Adrenal gland (tissue), 5 donors: ENCODE measurements around the gene CNKSR2.

Source experiments
- CTCF ChIP-seq, 6 experiments: fragments of 450-650 bp in 4 of 6; fragments of 200-600 bp in 2 of 6; sonication (generic) in 1 of 6; IDR thresholded peaks; 1 replicate in 5 of 6; 2 replicates in 1 of 6; pipeline versions ENCODE4 v1.5.1 to v1.8.0; 2016 to 2021; ENCODE audit warnings: antibody characterized with exemption in 6 of 6, mild to moderate bottlenecking in 2 of 6, moderate library complexity in 1 of 6
- POLR2A ChIP-seq, 2 donors: fragments of 450-650 bp; IDR thresholded peaks; one replicate each; pipeline ENCODE4 v1.6.1; 2017; ENCODE audit warnings: antibody characterized with exemption in 2 of 2, mild to moderate bottlenecking in 2 of 2, moderate library complexity in 1 of 2
- donor health status: DM: no; HTN: no; CAD: no.

GRCh38 chrX:21476909-21477308 is 102.7 kb downstream of the CNKSR2 start:
- TF ChIP-seq CTCF (IDR thresholded peaks at IDR 0.05) (no peak), POLR2A (IDR thresholded peaks at IDR 0.05) (no peak)
